Mesenchymal stem cell (in vitro differentiated cells and primary cell): Measurements from ENCODE around the gene GABRR3.
A peak's percentile ranks its signal among the peaks of the same experiment; 100 is the strongest.

ENCODE experiments used
- DNase-seq: peaks from one replicate; pipeline ENCODE4 v3.0.0-alpha.2; 2013
- H2AFZ ChIP-seq: one replicate; pipeline ENCODE4 v1.6.1; 2013; ENCODE audit warnings: low read depth, mild to moderate bottlenecking, control low read depth, inconsistent platforms, low read length, moderate library complexity
- H2AK5ac ChIP-seq: 2 replicates; pipeline ENCODE4 v1.6.1; 2013; ENCODE audit warnings: low read length, moderate library complexity, mild to moderate bottlenecking, inconsistent platforms; ENCODE audit not compliant: severe bottlenecking
- H2BK120ac ChIP-seq: one replicate; pipeline ENCODE4 v1.6.1; 2013; ENCODE audit warnings: low read depth, mild to moderate bottlenecking, inconsistent platforms, low read length, moderate library complexity
- H2BK12ac ChIP-seq, 2 experiments: one replicate each; pipeline ENCODE4 v1.6.1; 2013; ENCODE audit warnings: inconsistent platforms in 2 of 2, low read length in 2 of 2, mild to moderate bottlenecking in 2 of 2, moderate library complexity in 2 of 2, control low read depth in 1 of 2
- H2BK15ac ChIP-seq: one replicate; pipeline ENCODE4 v1.6.1; 2013; ENCODE audit warnings: mild to moderate bottlenecking, low read depth, inconsistent platforms; ENCODE audit not compliant: poor library complexity, severe bottlenecking
- H2BK5ac ChIP-seq: 2 replicates; pipeline ENCODE4 v1.6.1; 2013; ENCODE audit warnings: low read depth, mild to moderate bottlenecking, low read length, control low read depth, inconsistent platforms; ENCODE audit not compliant: poor library complexity, severe bottlenecking
- H3K14ac ChIP-seq, 2 experiments: one replicate each; pipeline ENCODE4 v1.6.1; 2013; ENCODE audit warnings: inconsistent platforms in 2 of 2, low read length in 2 of 2, control low read depth in 1 of 2, mild to moderate bottlenecking in 1 of 2, moderate library complexity in 1 of 2
- H3K18ac ChIP-seq, 2 experiments: one replicate each; pipeline ENCODE4 v1.6.1; 2013; ENCODE audit warnings: inconsistent platforms in 2 of 2, low read length in 2 of 2, control low read depth in 1 of 2, low read depth in 1 of 2, mild to moderate bottlenecking in 1 of 2
- H3K23ac ChIP-seq, 2 experiments: one replicate each; pipeline ENCODE4 v1.6.1; 2013; ENCODE audit warnings: inconsistent platforms in 2 of 2, low read length in 2 of 2, mild to moderate bottlenecking in 2 of 2, moderate library complexity in 2 of 2, control low read depth in 1 of 2
- H3K27ac ChIP-seq: 2 replicates; pipeline ENCODE4 v1.5.1; 2013; ENCODE audit warnings: mild to moderate bottlenecking, moderate library complexity, low read length, control low read depth, inconsistent platforms; ENCODE audit not compliant: poor library complexity, severe bottlenecking
- H3K27me3 ChIP-seq, 2 experiments: 2 replicates each; pipeline versions ENCODE4 v1.6.1 to v1.7.0; 2013; ENCODE audit warnings: low read length in 2 of 2, mild to moderate bottlenecking in 2 of 2, moderate library complexity in 2 of 2, control low read depth in 1 of 2, inconsistent platforms in 1 of 2; ENCODE audit not compliant: control insufficient read depth in 1 of 2, insufficient read depth in 1 of 2
- H3K36me3 ChIP-seq, 2 experiments: 2 replicates each; pipeline versions ENCODE4 v1.6.1 to v1.7.0; 2013; ENCODE audit warnings: low read length in 2 of 2, control low read depth in 1 of 2, inconsistent platforms in 1 of 2, low read depth in 1 of 2, mild to moderate bottlenecking in 1 of 2; ENCODE audit not compliant: insufficient read depth in 2 of 2, control insufficient read depth in 1 of 2
- H3K4ac ChIP-seq, 2 experiments: one replicate each; pipeline ENCODE4 v1.6.1; 2013; ENCODE audit warnings: inconsistent platforms in 2 of 2, low read length in 2 of 2, mild to moderate bottlenecking in 2 of 2, moderate library complexity in 2 of 2, control low read depth in 1 of 2, low read depth in 1 of 2
- H3K4me1 ChIP-seq: 2 replicates; pipeline ENCODE4 v1.6.1; 2013; ENCODE audit warnings: low read depth, low read length, control low read depth; ENCODE audit not compliant: control insufficient read depth, insufficient read depth
- H3K4me2 ChIP-seq: 2 replicates; pipeline ENCODE4 v1.6.1; 2013; ENCODE audit warnings: low read length, mild to moderate bottlenecking, inconsistent platforms; ENCODE audit not compliant: poor library complexity, severe bottlenecking
- H3K4me3 ChIP-seq, 2 experiments: 2 replicates each; pipeline versions ENCODE4 v1.5.1 to v1.7.0; 2013; ENCODE audit warnings: low read length in 2 of 2, mild to moderate bottlenecking in 2 of 2, control low read depth in 1 of 2, low read depth in 1 of 2; ENCODE audit not compliant: insufficient read depth in 1 of 2
- H3K79me1 ChIP-seq: replicated peaks from 2 replicates; pipeline ENCODE4 v1.6.1; 2013; ENCODE audit warnings: mild to moderate bottlenecking, control low read depth, low read length, inconsistent platforms; ENCODE audit not compliant: poor library complexity, severe bottlenecking
- H3K9ac ChIP-seq: 2 replicates; pipeline ENCODE4 v1.7.0; 2013; ENCODE audit warnings: mild to moderate bottlenecking, low read length, moderate library complexity
- H3K9me3 ChIP-seq: 2 replicates; pipeline ENCODE4 v1.7.0; 2013; ENCODE audit warnings: mild to moderate bottlenecking, low read length; ENCODE audit not compliant: control insufficient read depth
- H4K8ac ChIP-seq: one replicate; pipeline ENCODE4 v1.6.1; 2013; ENCODE audit warnings: inconsistent platforms, mild to moderate bottlenecking, low read length, moderate library complexity
- H4K91ac ChIP-seq: one replicate; pipeline ENCODE4 v1.6.1; 2013; ENCODE audit warnings: mild to moderate bottlenecking, low read length, inconsistent platforms
- WGBS: methylation state at CpG from one replicate; pipeline ENCODE4 v1.1.7; 2013; ENCODE audit warnings: mixed read lengths; 5-methylcytosine and 5-hydroxymethylcytosine counted together

GABRR3 gene

GRCh38 chr3:98038286-98038685 lies 3.2 kb upstream of the GABRR3 start:
- H3K9ac ChIP-seq: peak overlapping the region; percentile 84
- no peak overlapping the region for H3K27ac ChIP-seq
- DNase-seq: peak; percentile 37
- H4K91ac ChIP-seq: no peak overlapping the region
- no peak overlapping the region for H2AFZ ChIP-seq
- H3K79me1 ChIP-seq: no peaks in the 10 kb centered on the region
- no peak overlapping the region for H3K4me2 ChIP-seq
- no peak overlapping the region for H4K8ac ChIP-seq
- H3K14ac ChIP-seq: no peak overlapping the region
- no peak overlapping the region for H2AK5ac ChIP-seq
- no peak overlapping the region for H2BK120ac ChIP-seq
- 20% methylated on average over 1 of the region's 3 CpGs for WGBS
- peaks cover 10 to 14% of the 10 kb centered on the region in 2 experiments for H3K27me3 ChIP-seq
- no peak overlapping the region for H3K4ac ChIP-seq
- no peak overlapping the region for H2BK12ac ChIP-seq
- no peak overlapping the region for H2BK5ac ChIP-seq
- H3K9me3 ChIP-seq: no peaks in the 10 kb centered on the region
- H3K4me1 ChIP-seq: no peaks in the 10 kb centered on the region
- no peak overlapping the region for H2BK15ac ChIP-seq
- H3K23ac ChIP-seq: no peak overlapping the region
- no peaks in the 10 kb centered on the region for H3K36me3 ChIP-seq
- H3K18ac ChIP-seq: no peak overlapping the region
- no peak overlapping the region for H3K4me3 ChIP-seq

- Histone ChIP-seq H3K4me1 (no peaks in the 10 kb centered on the region), H2BK12ac (no peak overlapping the region), H3K9ac (no peak overlapping the region), H3K9me3 (no peaks in the 10 kb centered on the region), H3K36me3 (no peaks in the 10 kb centered on the region), H3K4me2 (no peak overlapping the region), H3K4ac (no peak overlapping the region), H3K23ac (no peak overlapping the region), H2AFZ (no peak overlapping the region), H2BK15ac (no peak overlapping the region), H3K27ac (no peak overlapping the region), H3K18ac (no peak overlapping the region), H4K91ac (no peak overlapping the region), H3K27me3 (peaks cover 10 to 20% of the 10 kb centered on the region in 2 experiments), H2BK120ac (no peak overlapping the region), H2BK5ac (no peak overlapping the region), H3K79me1 (no peaks in the 10 kb centered on the region), H4K8ac (no peak overlapping the region), H3K4me3 (no peak overlapping the region), H2AK5ac (no peak overlapping the region), H3K14ac (no peak overlapping the region)
- 73% methylated on average over 2 of the region's 2 CpGs for WGBS
- DNase-seq: no peak
Observed at GRCh38 chr3:98034486-98034885, 629 bp downstream of the GABRR3 start.

DNA sequence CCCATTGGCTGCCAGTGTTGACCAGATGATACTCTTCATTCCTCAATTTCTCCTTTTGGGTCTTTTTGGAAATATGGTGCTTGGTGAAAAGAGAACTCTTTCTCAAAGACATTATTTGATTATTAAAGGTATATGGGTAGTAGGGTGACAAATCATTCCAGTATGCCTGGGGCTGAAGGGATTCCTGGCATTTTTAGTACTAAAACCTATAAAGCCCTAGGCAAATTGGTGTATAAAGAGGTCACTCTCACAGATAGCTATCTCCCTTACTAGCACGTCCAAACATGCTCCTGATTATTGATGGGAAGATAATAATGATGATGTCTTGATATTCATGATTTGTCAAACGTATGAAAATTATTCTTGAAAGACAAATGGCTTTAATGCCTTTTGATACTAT lies 1.1 kb downstream of the GABRR3 start:
- no peaks in the 10 kb centered on the region for H3K9me3 ChIP-seq
- H3K27ac ChIP-seq: no peak overlapping the region
- H3K36me3 ChIP-seq: no peaks in the 10 kb centered on the region
- H3K18ac ChIP-seq: no peak overlapping the region
- H4K91ac ChIP-seq: no peak overlapping the region
- no peak overlapping the region for H3K14ac ChIP-seq
- no peak for DNase-seq
- no peak overlapping the region for H2BK120ac ChIP-seq
- no peak overlapping the region for H3K4ac ChIP-seq
- no peak overlapping the region for H4K8ac ChIP-seq
- no peak overlapping the region for H2AFZ ChIP-seq
- no peak overlapping the region for H3K4me3 ChIP-seq
- no peak overlapping the region for H3K9ac ChIP-seq
- no peak overlapping the region for H3K23ac ChIP-seq
- H2AK5ac ChIP-seq: no peak overlapping the region
- H3K4me1 ChIP-seq: no peaks in the 10 kb centered on the region
- H3K27me3 ChIP-seq: peaks cover 10 to 20% of the 10 kb centered on the region in 2 experiments
- H3K4me2 ChIP-seq: no peak overlapping the region
- no peak overlapping the region for H2BK12ac ChIP-seq
- no peak overlapping the region for H2BK15ac ChIP-seq
- H3K79me1 ChIP-seq: no peaks in the 10 kb centered on the region
- no CpG with 5 or more reads among the region's 2 CpGs for WGBS
- H2BK5ac ChIP-seq: no peak overlapping the region

- Histone ChIP-seq H2BK120ac (no peak overlapping the region), H3K9me3 (no peaks in the 10 kb centered on the region), H2AFZ (no peak overlapping the region), H3K4me3 (no peak overlapping the region), H3K4me2 (no peak overlapping the region), H2BK12ac (no peak overlapping the region), H4K91ac (no peak overlapping the region), H3K79me1 (no peaks in the 10 kb centered on the region), H2BK5ac (no peak overlapping the region), H3K9ac (no peak overlapping the region), H3K27me3 (peaks cover 10 to 20% of the 10 kb centered on the region in 2 experiments), H3K27ac (no peak overlapping the region), H3K18ac (no peak overlapping the region), H2BK15ac (no peak overlapping the region), H3K23ac (no peak overlapping the region), H3K4me1 (no peaks in the 10 kb centered on the region), H3K14ac (no peak overlapping the region), H3K4ac (no peak overlapping the region), H2AK5ac (no peak overlapping the region), H4K8ac (no peak overlapping the region), H3K36me3 (no peaks in the 10 kb centered on the region)
- DNase-seq: no peak
- no CpG with 5 or more reads among the region's 1 CpG for WGBS
Observed at GRCh38 chr3:98032904-98033303, 2.2 kb downstream of the GABRR3 start.
